Fibroblast of the aortic adventitia (primary cell): Measurements from ENCODE around the gene SLC25A31. TPM values are rescaled to one million over a fixed set of nuclear protein-coding genes. Genes with fewer than 3 reads are reported as not detected.

Experiments used
- DNase-seq: peaks from one replicate; pipeline ENCODE4 v3.0.0-alpha.2; 2010; ENCODE audit warnings: low read depth
- H3K4me3 ChIP-seq: 2 replicates; pipeline ENCODE4 v1.5.1; 2011; ENCODE audit warnings: low read depth, mild to moderate bottlenecking, control low read depth, low read length, moderate library complexity
- total RNA-seq: library from RNA; depleted of rRNA; stranded (reverse); fragments of >200 nt; gene quantifications from 2 replicates; pipeline ENCODE4 v1.2.3, GENCODE V29; 2012; ENCODE audit warnings: low replicate concordance
- TF ChIP-seq, protein P1 (sequence below): IDR thresholded peaks from 2 replicates; pipeline ENCODE4 v1.5.1; 2011; ENCODE audit warnings: mild to moderate bottlenecking, low read length, control low read depth, inconsistent platforms; ENCODE audit not compliant: insufficient read depth

SLC25A31 gene
- not detected in 2 replicates for total RNA-seq

DNA sequence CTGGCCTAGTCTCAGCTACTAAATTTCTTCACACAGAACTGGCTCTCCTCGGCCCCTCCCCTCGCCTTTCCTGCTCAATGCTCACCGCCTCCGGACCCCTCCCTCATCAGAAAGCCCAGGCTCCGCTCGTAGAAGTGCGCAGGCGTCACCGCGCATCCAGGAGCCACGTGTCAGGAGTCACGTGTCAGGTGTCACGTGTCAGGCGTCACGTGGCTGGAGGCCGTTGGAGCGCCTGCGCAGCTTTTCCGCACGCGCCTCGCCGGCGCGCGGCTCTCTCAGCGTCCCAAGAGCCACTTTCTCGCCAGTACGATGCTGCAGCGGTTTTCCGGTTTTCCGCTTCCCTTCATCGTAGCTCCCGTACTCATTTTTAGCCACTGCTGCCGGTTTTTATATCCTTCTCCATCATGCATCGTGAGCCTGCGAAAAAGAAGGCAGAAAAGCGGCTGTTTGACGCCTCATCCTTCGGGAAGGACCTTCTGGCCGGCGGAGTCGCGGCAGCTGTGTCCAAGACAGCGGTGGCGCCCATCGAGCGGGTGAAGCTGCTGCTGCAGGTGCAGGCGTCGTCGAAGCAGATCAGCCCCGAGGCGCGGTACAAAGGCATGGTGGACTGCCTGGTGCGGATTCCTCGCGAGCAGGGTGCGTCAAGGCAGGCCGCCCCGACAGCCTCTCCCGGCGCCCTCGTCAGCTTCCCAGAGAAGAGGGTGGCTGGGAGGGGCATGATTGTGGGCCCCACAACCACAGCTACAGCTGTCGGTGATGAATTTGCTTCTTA is at the start of gene SLC25A31:
TSS of gene SLC25A31 (plus strand) at position 259 of the 772 bp plus-strand sequence. CDS start at position 405, 146 bp downstream.
- no peak within 1 kb of the TSS for H3K4me3 ChIP-seq
- no peak for DNase-seq
- TF ChIP-seq, protein P1, sequence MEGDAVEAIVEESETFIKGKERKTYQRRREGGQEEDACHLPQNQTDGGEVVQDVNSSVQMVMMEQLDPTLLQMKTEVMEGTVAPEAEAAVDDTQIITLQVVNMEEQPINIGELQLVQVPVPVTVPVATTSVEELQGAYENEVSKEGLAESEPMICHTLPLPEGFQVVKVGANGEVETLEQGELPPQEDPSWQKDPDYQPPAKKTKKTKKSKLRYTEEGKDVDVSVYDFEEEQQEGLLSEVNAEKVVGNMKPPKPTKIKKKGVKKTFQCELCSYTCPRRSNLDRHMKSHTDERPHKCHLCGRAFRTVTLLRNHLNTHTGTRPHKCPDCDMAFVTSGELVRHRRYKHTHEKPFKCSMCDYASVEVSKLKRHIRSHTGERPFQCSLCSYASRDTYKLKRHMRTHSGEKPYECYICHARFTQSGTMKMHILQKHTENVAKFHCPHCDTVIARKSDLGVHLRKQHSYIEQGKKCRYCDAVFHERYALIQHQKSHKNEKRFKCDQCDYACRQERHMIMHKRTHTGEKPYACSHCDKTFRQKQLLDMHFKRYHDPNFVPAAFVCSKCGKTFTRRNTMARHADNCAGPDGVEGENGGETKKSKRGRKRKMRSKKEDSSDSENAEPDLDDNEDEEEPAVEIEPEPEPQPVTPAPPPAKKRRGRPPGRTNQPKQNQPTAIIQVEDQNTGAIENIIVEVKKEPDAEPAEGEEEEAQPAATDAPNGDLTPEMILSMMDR, result no peak

DNA sequence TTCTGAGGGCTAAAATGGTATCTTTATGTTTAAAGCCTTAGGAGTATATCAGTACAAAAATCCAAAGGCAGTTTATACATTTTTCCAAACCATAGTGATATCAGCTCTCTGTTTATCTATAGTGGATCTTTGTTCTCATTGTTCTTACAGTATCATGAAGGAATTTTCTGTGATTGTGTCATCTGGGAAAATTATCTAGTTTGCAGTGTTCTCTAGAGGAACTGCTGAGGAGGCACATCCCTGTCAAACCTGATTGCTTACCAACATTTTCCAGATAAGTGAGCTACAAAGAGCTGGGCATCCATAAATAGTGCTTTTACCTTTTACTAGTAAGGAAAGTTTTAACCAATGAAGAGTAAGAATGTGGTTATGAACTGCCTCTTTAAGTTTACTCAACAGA is 44.9 kb upstream of the SLC25A31 start:
- no peak overlapping the region for H3K4me3 ChIP-seq
- DNase-seq, result peak; percentile 23
- TF ChIP-seq, protein P1, result no peak

DNA sequence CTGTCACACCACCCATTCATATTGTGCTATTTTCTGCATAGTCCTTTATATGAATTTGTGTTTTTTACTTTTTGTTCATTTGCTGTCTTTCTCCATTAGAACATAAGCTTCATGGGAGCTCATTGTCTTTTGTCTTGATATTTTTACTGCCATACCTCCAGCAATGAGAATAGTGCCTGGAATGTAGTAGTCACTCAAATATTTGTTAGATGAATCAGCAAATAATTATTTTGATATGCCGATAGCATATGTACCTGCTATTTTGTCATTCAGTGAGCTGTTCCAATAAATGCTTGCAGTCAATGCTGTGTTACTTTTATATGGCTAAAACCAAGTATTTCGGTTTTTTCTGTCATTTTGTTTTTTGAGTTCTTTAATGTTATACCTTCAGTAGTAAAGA is 43.5 kb upstream of the SLC25A31 start:
- H3K4me3 ChIP-seq, result no peak overlapping the region
- DNase-seq, result peak; percentile 15
- TF ChIP-seq, protein P1, result no peak

DNA sequence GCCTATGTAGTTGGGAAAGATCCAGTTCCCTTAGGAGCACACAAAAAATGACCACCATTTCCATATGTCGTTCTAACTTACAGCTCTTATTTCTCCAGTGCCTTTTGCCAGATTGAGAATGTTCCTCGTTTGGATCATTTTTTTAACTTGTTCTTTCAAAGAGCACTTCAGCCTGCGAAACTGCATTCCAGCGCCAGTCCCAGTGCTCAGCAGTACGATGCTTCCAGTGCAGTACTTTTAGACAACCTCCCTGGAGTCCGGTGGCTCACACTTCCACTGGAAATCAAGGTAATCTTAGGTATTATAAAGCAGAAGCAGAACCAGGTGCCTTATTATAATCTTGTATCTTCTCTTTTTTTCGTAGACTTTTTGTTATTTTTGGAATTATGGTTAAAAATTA is 42.6 kb upstream of the SLC25A31 start:
- TF ChIP-seq, protein P1, result no peak
- no peak for DNase-seq

DNA sequence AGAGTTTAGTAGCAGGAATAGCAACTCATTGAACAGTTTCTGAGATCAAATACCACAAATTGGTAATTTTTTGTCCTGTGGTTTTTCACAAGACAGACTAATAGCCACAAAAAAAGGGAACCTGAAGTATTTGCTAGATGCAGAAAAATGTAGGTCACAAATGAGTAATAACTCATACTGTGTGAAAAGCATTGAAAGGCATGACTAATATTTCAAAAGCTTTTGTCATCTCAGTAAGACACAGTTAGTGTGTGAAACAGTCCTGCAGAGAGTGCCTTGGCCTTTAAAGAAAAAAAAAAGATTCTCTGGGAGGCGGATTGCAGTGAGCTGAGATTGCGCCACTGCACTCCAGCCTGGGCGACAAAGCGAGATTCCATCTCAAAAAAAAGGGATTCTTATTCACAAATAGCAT is 31.4 kb upstream of the SLC25A31 start:
- TF ChIP-seq, protein P1, result no peak
- peak; percentile 60 for DNase-seq
- H3K4me3 ChIP-seq, result no peak overlapping the region

More for the DNA sequence above, 42.6 kb upstream of the SLC25A31 start:
- H3K4me3 ChIP-seq, result no peak overlapping the region

DNA sequence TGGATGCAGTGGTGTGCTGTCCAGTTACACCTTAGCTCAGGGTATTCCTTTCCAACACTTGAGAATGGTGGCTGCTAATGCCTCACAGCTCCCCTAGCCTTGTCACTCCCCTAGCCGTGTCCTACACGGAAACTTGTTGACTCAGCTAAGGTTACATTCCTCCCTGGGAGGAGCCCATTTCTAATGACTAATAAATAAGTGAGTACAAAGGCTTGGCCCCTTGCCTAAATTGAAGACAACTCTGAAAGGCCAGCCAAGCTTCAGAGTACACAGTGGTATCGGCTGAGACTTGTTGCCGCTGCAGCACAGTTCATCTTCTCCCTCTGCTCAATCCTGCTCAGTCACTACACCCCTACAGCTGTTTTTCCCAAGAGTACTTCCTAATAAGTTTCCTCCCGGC is 21.2 kb upstream of the SLC25A31 start:
- peak; percentile 76 for DNase-seq
- TF ChIP-seq, protein P1, result no peak
- no peak overlapping the region for H3K4me3 ChIP-seq
